ENCODE results near the gene DIS3L. TPM values are rescaled to one million over a fixed set of nuclear protein-coding genes. Genes with fewer than 3 reads are reported as not detected.
"Not testable (repeated sequence)": the region's sequence is repeated elsewhere in the genome, so short reads cannot be mapped to it uniquely, and the experiment has no call there.

Gene DIS3L
- total RNA-seq, 1 donor from 2014 or later: 27.2 TPM

DNA sequence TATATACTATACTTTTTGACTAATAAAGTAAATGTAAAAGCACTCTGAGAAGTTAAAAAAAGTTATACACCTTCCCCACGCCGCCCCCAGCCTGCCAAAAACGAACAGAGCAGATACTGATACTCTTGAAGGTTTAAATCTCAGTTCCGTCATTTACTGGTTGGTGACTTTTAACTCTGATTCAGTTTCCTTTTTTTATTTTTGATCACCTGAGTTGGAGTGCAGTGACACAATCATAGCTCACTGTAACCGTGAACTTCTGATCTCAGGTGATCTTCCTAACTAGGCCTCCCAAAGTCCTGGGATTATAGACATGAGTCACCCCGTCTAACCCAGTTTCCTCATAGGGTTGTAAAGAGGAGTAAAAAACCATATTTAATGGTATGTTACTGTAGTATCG lies 66.4 kb downstream of the DIS3L start:
- Mint-ChIP-seq H3K27me3 (no peaks in the 10 kb centered on the region), H3K27ac (peak overlapping the region; percentile 73), H3K36me3 (ENCODE audit: low read depth) (peaks cover 6% of the 10 kb centered on the region), H3K4me1 (peaks cover 24% of the 10 kb centered on the region), H3K4me3 (peak overlapping the region; percentile 28), H3K9me3 (no peaks in the 10 kb centered on the region)
- ChIA-PET CTCF (no interaction called here), POLR2A (no interaction called here)
- intact Hi-C loops (cut with micrococcal nuclease): no loop called here
- TF ChIP-seq, protein P1, sequence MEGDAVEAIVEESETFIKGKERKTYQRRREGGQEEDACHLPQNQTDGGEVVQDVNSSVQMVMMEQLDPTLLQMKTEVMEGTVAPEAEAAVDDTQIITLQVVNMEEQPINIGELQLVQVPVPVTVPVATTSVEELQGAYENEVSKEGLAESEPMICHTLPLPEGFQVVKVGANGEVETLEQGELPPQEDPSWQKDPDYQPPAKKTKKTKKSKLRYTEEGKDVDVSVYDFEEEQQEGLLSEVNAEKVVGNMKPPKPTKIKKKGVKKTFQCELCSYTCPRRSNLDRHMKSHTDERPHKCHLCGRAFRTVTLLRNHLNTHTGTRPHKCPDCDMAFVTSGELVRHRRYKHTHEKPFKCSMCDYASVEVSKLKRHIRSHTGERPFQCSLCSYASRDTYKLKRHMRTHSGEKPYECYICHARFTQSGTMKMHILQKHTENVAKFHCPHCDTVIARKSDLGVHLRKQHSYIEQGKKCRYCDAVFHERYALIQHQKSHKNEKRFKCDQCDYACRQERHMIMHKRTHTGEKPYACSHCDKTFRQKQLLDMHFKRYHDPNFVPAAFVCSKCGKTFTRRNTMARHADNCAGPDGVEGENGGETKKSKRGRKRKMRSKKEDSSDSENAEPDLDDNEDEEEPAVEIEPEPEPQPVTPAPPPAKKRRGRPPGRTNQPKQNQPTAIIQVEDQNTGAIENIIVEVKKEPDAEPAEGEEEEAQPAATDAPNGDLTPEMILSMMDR (IDR thresholded peaks at IDR 0.05): no peak
- no peak for ATAC-seq (ENCODE audit: low read depth)
- DNase-seq: no peak

DNA sequence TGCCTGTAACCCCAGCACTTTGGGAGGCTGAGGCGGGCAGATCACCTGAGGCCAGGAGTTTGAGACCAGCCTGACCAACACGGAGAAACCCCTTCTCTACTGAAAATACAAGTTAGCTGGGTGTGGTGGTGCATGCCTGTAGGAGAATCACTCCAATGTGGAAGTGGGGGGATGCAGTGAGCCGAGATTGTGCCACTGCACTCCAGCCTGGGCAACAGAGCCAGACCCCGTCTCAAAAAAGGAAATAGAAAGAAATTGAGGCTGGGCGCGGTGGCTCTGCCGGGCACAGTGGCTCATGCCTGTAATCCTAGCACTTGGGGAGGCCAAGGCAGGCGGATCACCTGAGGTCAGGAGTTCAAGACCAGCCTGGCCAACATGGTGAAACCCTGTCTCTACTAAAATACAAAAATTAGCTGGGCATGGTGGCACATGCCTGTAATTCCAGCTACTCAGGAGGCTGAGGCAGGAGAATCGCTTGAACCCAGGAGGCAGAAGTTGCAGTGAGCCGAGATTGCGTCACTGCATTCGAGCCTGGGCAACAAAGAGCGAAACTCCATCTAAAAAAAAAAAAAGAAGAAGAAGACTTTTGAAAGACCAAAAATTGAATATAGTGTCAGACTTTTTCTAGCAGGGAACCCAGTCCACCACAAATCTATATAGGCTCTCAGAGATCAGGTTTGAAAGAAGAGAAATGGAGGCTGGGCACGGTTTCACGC lies 68.5 kb downstream of the DIS3L start:
- DNase-seq; H3K36me3 Mint-ChIP-seq (ENCODE audit: low read depth); POLR2A ChIA-PET; CTCF ChIA-PET; H3K27ac Mint-ChIP-seq; H3K4me3 Mint-ChIP-seq; intact Hi-C loops (cut with micrococcal nuclease); ATAC-seq (ENCODE audit: low read depth); H3K9me3 Mint-ChIP-seq; H3K27me3 Mint-ChIP-seq: not testable (repeated sequence)
- H3K4me1 Mint-ChIP-seq: peaks cover 11% of the 10 kb centered on the region

DNA sequence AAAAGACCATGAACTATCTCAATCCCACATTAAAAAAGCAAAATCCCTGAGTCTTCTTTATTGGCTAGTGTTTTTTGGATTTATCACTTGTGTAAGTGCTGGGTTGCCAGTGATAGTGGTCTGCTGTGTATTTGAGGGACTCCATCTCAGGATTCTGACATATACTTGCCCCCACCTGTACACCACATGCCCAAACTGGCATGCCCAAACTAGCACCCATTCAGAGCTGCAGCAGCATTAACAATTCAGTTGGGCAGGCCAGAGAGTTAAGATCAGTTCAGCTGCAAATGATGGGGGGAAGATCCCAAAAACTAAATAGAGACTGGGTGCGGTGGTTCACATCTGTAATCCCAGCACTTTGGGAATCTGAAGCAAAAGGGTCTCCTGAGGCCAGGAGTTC lies 69.4 kb downstream of the DIS3L start:
- H3K27ac Mint-ChIP-seq: no peak overlapping the region
- intact Hi-C loops (cut with micrococcal nuclease): no loop called here
- POLR2A ChIA-PET: no interaction called here
- no peaks in the 10 kb centered on the region for H3K9me3 Mint-ChIP-seq
- ATAC-seq (ENCODE audit: low read depth): no peak
- TF ChIP-seq, protein P1 (IDR thresholded peaks at IDR 0.05): no peak
- CTCF ChIA-PET: no interaction called here
- no peak for DNase-seq
- no peak overlapping the region for H3K4me3 Mint-ChIP-seq
- no peaks in the 10 kb centered on the region for H3K36me3 Mint-ChIP-seq (ENCODE audit: low read depth)
- peaks cover 7% of the 10 kb centered on the region for H3K4me1 Mint-ChIP-seq
- H3K27me3 Mint-ChIP-seq: no peaks in the 10 kb centered on the region

DNA sequence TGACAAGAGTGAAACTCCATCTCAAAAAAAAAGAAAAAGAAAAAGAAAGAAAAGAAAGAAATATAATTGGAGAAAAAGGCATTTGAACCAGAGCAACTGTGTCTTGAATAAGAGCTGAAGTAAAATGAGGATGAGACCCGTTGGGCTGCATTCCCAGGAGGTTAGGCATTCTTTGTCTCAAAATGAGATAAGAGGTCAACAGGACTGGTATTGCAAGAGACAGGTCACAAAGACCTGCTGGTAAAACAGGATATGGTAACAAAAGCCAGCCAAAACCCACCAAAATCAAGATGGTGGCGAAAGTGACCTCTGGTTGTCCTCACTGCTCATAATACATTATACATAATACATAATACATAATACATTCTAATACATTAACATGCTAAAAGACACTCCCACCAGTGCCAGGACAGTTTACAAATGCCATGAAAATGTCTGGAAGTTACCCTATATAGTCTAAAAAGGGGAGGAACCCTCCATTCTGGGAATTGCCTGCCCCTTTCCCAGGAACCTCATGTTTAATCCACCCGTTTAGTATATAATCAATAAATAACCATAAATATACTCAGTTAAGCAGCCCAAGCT lies 71.7 kb downstream of the DIS3L start:
- CTCF ChIA-PET: no interaction called here
- Mint-ChIP-seq H3K36me3 (ENCODE audit: low read depth) (no peaks in the 10 kb centered on the region), H3K4me3 (no peak overlapping the region), H3K27me3 (no peaks in the 10 kb centered on the region), H3K9me3 (no peaks in the 10 kb centered on the region), H3K27ac (no peak overlapping the region), H3K4me1 (peaks cover 8% of the 10 kb centered on the region)
- DNase-seq (no peak), ATAC-seq (ENCODE audit: low read depth) (no peak)
- intact Hi-C loops (cut with micrococcal nuclease): no loop called here
- TF ChIP-seq, protein P1 (IDR thresholded peaks at IDR 0.05): no peak
- POLR2A ChIA-PET: no interaction called here

DNA sequence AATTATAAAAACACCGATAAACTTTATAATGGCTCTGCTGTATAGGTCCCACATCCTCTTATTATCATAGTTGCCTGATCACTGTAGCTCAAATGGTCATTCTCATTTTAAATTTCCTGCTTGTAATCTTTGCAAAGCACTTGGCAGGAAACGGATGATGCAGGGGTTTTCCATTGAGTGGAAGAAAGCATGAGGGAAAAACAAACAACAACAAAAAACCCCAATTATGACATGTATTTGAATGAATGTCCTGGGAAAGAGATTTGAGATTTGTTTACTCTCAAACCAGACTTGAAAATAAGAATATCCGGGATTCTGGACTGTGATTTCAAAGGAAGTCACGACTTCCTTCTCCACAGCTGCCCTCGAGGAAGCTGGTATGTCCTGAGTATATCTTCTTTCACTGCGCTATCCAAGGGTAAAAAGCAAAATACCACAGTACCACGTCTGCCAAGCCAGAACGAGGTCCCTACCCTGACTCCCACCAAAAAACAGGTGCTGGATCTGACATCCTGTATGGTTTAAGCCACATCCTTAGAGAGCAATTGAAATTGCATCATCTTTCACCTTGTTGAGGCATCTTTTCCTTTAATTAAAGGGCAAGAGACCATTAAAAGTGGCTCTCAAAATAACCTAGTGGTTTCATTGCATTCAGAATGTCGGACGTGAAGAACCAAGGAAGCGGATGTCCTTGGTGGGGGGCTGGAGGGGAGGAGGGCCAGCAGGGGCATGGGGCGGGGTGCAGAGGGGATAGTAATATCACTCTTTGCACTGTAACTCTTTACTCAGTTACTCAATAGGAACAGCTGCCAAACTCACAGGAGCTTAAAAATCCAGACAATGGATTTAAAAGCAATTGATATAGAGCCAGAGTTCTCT lies 76.6 kb downstream of the DIS3L start:
- DNase-seq (no peak), ATAC-seq (ENCODE audit: low read depth) (peak; percentile 78)
- Mint-ChIP-seq H3K9me3 (peaks cover 2% of the 10 kb centered on the region), H3K4me3 (peak overlapping the region; percentile 80), H3K4me1 (peaks cover 13% of the 10 kb centered on the region), H3K27me3 (no peaks in the 10 kb centered on the region), H3K27ac (peak overlapping the region; percentile 89), H3K36me3 (ENCODE audit: low read depth) (no peaks in the 10 kb centered on the region)
- TF ChIP-seq, protein P1 (IDR thresholded peaks at IDR 0.05): no peak
- ChIA-PET POLR2A (interaction anchor here (0.7 to 2.6 kb wide), 6 partner anchors 16 to 129 kb away, joined by 3 to 21 read pairs (median 4); partner anchors contain the start of genes MAP2K1 and SNAPC5), CTCF (interaction anchor here (1.2 kb wide), 1 partner anchor 9 kb away, joined by 3 read pairs; no protein-coding TSS in a partner anchor)
- intact Hi-C loops (cut with micrococcal nuclease): loop anchor here (1.0 kb wide), 2 partner anchors 14 to 16 kb away; partner anchors contain the start of genes MAP2K1 and TIPIN

Data from activated B cell treated with CpG ODN at 0.5 μM for 24 hours (primary cell).